ENCODE measurements around the gene CREBZF.

DNA sequence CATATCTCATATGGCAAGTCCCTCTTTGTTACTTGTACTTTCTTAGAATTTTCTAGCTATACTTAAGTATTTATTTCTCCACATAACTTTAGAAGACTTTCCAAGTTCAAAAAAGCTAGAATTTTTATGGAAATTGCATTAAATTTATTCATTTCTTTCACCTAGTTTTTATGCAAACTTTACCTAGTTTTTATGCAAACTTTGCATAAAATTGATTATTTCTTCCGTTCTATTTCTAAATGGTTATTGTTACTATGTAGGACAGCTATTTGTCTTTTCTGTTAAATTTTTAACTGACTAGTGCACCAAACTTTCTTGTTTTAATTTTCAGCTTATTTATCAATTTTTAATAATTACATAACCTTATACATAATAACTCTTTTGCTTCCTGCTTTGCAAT lies 3.2 kb upstream of the CREBZF start:
- TF ChIP-seq, protein P1, sequence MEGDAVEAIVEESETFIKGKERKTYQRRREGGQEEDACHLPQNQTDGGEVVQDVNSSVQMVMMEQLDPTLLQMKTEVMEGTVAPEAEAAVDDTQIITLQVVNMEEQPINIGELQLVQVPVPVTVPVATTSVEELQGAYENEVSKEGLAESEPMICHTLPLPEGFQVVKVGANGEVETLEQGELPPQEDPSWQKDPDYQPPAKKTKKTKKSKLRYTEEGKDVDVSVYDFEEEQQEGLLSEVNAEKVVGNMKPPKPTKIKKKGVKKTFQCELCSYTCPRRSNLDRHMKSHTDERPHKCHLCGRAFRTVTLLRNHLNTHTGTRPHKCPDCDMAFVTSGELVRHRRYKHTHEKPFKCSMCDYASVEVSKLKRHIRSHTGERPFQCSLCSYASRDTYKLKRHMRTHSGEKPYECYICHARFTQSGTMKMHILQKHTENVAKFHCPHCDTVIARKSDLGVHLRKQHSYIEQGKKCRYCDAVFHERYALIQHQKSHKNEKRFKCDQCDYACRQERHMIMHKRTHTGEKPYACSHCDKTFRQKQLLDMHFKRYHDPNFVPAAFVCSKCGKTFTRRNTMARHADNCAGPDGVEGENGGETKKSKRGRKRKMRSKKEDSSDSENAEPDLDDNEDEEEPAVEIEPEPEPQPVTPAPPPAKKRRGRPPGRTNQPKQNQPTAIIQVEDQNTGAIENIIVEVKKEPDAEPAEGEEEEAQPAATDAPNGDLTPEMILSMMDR (IDR thresholded peaks at IDR 0.05; ENCODE audit: insufficient read depth, low read length), result no peak
- TF ChIP-seq, protein P2, sequence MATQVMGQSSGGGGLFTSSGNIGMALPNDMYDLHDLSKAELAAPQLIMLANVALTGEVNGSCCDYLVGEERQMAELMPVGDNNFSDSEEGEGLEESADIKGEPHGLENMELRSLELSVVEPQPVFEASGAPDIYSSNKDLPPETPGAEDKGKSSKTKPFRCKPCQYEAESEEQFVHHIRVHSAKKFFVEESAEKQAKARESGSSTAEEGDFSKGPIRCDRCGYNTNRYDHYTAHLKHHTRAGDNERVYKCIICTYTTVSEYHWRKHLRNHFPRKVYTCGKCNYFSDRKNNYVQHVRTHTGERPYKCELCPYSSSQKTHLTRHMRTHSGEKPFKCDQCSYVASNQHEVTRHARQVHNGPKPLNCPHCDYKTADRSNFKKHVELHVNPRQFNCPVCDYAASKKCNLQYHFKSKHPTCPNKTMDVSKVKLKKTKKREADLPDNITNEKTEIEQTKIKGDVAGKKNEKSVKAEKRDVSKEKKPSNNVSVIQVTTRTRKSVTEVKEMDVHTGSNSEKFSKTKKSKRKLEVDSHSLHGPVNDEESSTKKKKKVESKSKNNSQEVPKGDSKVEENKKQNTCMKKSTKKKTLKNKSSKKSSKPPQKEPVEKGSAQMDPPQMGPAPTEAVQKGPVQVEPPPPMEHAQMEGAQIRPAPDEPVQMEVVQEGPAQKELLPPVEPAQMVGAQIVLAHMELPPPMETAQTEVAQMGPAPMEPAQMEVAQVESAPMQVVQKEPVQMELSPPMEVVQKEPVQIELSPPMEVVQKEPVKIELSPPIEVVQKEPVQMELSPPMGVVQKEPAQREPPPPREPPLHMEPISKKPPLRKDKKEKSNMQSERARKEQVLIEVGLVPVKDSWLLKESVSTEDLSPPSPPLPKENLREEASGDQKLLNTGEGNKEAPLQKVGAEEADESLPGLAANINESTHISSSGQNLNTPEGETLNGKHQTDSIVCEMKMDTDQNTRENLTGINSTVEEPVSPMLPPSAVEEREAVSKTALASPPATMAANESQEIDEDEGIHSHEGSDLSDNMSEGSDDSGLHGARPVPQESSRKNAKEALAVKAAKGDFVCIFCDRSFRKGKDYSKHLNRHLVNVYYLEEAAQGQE (IDR thresholded peaks at IDR 0.05; ENCODE audit: insufficient replicate concordance, low read depth), result no peak
- TF ChIP-seq SPI1 (IDR thresholded peaks at IDR 0.05; ENCODE audit: borderline replicate concordance, low read depth), result no peak
